Measurements from ENCODE around the gene CECR2. TPM values are rescaled to one million over a fixed set of nuclear protein-coding genes. Genes with fewer than 3 reads are reported as not detected.

Gene CECR2
- total RNA-seq, 1 experiment from 2014 or later: 3.6 TPM

GRCh38 chr22:17471886-17472535 is 102.8 kb downstream of the CECR2 start:
- H3K4me3 ChIP-seq (ENCODE audit: low read depth in 2 of 2, low read length in 2 of 2): no peak overlapping the region
- BruUV-seq (replicated peaks): no TSS peak
- POLR2A ChIA-PET: no interaction called here
- ATAC-seq (no peak), DNase-seq (ENCODE audit: low read depth, low spot score) (no peak)
- in situ Hi-C loops (cut with HindIII; ENCODE audit: low pct_unique_long_range_greater_than_20kb, low sequenced_read_pairs) (no loop called here), intact Hi-C loops (cut with micrococcal nuclease; ENCODE audit: unreplicated experiment) (no loop called here)
- CTCF ChIA-PET: no interaction called here
- TF ChIP-seq SIN3A (IDR thresholded peaks at IDR 0.05; ENCODE audit: borderline replicate concordance, insufficient read depth, low read depth, low read length): no peak
- TF ChIP-seq TCF7L2 (IDR thresholded peaks at IDR 0.05; ENCODE audit: low read depth, low read length): no peak
- TF ChIP-seq, protein P1, sequence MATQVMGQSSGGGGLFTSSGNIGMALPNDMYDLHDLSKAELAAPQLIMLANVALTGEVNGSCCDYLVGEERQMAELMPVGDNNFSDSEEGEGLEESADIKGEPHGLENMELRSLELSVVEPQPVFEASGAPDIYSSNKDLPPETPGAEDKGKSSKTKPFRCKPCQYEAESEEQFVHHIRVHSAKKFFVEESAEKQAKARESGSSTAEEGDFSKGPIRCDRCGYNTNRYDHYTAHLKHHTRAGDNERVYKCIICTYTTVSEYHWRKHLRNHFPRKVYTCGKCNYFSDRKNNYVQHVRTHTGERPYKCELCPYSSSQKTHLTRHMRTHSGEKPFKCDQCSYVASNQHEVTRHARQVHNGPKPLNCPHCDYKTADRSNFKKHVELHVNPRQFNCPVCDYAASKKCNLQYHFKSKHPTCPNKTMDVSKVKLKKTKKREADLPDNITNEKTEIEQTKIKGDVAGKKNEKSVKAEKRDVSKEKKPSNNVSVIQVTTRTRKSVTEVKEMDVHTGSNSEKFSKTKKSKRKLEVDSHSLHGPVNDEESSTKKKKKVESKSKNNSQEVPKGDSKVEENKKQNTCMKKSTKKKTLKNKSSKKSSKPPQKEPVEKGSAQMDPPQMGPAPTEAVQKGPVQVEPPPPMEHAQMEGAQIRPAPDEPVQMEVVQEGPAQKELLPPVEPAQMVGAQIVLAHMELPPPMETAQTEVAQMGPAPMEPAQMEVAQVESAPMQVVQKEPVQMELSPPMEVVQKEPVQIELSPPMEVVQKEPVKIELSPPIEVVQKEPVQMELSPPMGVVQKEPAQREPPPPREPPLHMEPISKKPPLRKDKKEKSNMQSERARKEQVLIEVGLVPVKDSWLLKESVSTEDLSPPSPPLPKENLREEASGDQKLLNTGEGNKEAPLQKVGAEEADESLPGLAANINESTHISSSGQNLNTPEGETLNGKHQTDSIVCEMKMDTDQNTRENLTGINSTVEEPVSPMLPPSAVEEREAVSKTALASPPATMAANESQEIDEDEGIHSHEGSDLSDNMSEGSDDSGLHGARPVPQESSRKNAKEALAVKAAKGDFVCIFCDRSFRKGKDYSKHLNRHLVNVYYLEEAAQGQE (IDR thresholded peaks at IDR 0.05; ENCODE audit: insufficient read depth in 1 of 2, low read depth in 2 of 2, low read length in 1 of 2): no peak
- H3K27me3 ChIP-seq (ENCODE audit: control insufficient read depth, insufficient read depth, low read length): no peaks in the 10 kb centered on the region
- H3K9me3 ChIP-seq (ENCODE audit: control insufficient read depth, insufficient read depth, low read depth, low read length): no peaks in the 10 kb centered on the region
- H3K36me3 ChIP-seq (ENCODE audit: control insufficient read depth, insufficient read depth, low read length): no peaks in the 10 kb centered on the region
- no peaks in the 10 kb centered on the region for H3K4me1 ChIP-seq (ENCODE audit: control insufficient read depth, insufficient read depth, low read length)
- H3K27ac ChIP-seq (ENCODE audit: low read length): no peak overlapping the region

DNA sequence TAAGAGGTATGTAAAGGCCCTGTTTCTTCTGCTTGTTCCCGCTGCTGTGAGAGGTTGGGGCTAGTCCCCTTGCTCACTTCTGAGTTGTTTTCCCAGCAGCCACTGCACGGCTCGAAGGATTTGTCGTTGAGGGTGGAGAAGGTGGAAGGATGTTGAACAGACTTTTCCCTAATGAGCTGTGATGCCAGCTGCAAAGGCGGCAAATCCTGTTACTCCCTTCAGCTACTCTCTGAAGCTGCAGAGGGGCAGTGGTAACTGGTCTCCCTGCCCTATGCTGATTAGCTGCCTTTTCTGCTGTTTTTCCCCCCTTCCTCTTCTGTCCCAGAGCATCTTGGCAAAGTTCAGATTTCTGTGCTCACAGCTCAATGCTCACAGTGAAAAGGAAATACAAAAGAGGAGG is 103.7 kb downstream of the CECR2 start:
- H3K36me3 ChIP-seq (ENCODE audit: control insufficient read depth, insufficient read depth, low read length): no peaks in the 10 kb centered on the region
- DNase-seq (ENCODE audit: low read depth, low spot score) (no peak), ATAC-seq (no peak)
- ChIA-PET POLR2A (no interaction called here), CTCF (no interaction called here)
- no peaks in the 10 kb centered on the region for H3K27me3 ChIP-seq (ENCODE audit: control insufficient read depth, insufficient read depth, low read length)
- TF ChIP-seq, protein P1 (IDR thresholded peaks at IDR 0.05; ENCODE audit: insufficient read depth in 1 of 2, low read depth in 2 of 2, low read length in 1 of 2): no peak
- no peak for TF ChIP-seq POLR2AphosphoS5 (IDR thresholded peaks at IDR 0.05; ENCODE audit: low read depth, low read length)
- TF ChIP-seq, protein P2, sequence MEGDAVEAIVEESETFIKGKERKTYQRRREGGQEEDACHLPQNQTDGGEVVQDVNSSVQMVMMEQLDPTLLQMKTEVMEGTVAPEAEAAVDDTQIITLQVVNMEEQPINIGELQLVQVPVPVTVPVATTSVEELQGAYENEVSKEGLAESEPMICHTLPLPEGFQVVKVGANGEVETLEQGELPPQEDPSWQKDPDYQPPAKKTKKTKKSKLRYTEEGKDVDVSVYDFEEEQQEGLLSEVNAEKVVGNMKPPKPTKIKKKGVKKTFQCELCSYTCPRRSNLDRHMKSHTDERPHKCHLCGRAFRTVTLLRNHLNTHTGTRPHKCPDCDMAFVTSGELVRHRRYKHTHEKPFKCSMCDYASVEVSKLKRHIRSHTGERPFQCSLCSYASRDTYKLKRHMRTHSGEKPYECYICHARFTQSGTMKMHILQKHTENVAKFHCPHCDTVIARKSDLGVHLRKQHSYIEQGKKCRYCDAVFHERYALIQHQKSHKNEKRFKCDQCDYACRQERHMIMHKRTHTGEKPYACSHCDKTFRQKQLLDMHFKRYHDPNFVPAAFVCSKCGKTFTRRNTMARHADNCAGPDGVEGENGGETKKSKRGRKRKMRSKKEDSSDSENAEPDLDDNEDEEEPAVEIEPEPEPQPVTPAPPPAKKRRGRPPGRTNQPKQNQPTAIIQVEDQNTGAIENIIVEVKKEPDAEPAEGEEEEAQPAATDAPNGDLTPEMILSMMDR (IDR thresholded peaks at IDR 0.05): no peak
- no peak for TF ChIP-seq SIN3A (IDR thresholded peaks at IDR 0.05; ENCODE audit: borderline replicate concordance, insufficient read depth, low read depth, low read length)
- no peak for TF ChIP-seq TCF7L2 (IDR thresholded peaks at IDR 0.05; ENCODE audit: low read depth, low read length)
- no TSS peak for BruUV-seq (replicated peaks)
- intact Hi-C loops (cut with micrococcal nuclease; ENCODE audit: unreplicated experiment): no loop called here
- in situ Hi-C loops (cut with HindIII; ENCODE audit: low pct_unique_long_range_greater_than_20kb, low sequenced_read_pairs): no loop called here
- H3K27ac ChIP-seq (ENCODE audit: low read length): no peak overlapping the region
- no peaks in the 10 kb centered on the region for H3K4me1 ChIP-seq (ENCODE audit: control insufficient read depth, insufficient read depth, low read length)
- H3K4me3 ChIP-seq (ENCODE audit: low read depth in 2 of 2, low read length in 2 of 2): no peak overlapping the region
- no peaks in the 10 kb centered on the region for H3K9me3 ChIP-seq (ENCODE audit: control insufficient read depth, insufficient read depth, low read depth, low read length)
